ENCODE measurements around the gene SCP2. TPM values are rescaled to one million over a fixed set of nuclear protein-coding genes. Genes with fewer than 3 reads are reported as not detected.

The SCP2 gene
- total RNA-seq, 1 experiment from 2014 or later, result 99.8 TPM

DNA sequence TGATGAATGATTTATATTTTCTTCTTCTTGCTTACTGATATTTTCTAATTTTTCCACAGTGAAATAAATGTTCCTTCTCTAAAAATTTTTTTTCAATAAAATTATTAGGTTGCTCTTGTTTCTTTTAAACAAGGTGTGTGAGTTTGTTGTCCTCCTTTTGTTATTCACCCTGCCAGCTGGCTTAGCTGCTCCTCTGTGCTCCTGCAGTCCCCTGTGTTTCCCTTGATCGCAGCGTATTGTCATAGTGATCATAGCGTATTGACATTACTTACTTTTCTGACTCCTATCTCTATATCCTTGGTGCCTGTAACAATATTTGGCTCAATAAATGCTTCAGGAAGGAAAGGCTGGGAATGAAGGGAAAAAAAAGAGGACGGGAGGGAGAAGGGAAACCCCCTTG lies 110.1 kb downstream of the SCP2 start:
- no peak for DNase-seq (ENCODE audit: low read depth)

DNA sequence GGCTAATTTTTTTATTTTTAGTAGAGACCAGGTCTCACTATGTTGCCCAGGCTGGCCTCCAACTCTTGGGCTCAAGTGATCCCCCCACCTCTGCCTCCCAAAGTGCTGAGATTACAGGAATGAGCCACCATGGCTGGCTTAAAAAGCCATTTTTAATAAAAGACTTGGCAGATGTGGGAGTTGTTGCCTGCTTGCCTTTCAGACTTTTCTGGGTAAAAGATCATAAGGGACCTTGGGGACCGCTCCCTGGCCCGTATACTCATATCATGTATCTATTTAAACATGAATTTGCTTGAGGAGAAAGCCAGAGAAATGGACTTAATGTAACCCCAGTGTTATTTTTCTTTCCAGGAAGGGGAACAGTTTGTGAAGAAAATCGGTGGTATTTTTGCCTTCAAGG lies 111.5 kb downstream of the SCP2 start:
- DNase-seq (ENCODE audit: low read depth), result no peak

DNA sequence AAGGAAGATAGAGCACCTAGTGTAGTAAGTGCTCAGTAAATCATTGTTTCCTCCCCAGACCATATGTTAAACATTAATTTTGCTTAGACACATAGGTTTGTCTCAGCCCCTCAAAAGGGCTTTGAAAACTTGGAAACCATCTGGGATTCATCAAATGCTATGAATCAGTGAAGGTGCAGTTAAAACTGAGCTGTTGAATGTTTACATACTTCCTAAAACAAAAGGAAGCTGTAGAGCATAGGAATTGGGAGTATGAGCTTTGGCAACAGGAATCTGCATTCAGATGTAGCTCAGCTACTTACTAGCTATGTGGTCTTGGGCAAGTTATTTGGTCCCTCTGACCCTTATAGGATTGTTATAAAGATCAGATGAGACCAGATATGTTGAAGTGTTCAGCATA lies 116.2 kb downstream of the SCP2 start:
- no peak for DNase-seq (ENCODE audit: low read depth)

DNA sequence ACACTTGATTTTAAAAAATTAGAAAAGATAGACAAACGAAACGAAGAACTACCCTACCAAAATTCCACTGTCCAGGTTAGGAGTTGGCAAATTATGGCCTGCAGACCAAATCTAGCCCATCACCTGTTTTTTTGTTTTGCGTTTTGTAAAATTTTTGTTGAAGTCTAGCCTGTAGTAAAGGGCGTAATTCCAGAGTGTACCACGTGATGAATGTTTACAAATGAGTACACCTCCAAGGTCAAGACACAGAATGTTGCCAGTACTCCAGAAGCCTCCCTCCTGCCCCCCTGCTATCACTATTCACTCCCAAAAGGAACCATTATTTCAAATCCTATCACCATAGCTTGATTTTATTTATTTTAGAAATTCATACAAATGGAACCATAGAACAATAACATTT lies 117.8 kb downstream of the SCP2 start:
- DNase-seq (ENCODE audit: low read depth), result no peak

GRCh38 chr1:53046930-53047329 lies 119.9 kb downstream of the SCP2 start:
- peak; percentile 87 for DNase-seq (ENCODE audit: low read depth)

DNA sequence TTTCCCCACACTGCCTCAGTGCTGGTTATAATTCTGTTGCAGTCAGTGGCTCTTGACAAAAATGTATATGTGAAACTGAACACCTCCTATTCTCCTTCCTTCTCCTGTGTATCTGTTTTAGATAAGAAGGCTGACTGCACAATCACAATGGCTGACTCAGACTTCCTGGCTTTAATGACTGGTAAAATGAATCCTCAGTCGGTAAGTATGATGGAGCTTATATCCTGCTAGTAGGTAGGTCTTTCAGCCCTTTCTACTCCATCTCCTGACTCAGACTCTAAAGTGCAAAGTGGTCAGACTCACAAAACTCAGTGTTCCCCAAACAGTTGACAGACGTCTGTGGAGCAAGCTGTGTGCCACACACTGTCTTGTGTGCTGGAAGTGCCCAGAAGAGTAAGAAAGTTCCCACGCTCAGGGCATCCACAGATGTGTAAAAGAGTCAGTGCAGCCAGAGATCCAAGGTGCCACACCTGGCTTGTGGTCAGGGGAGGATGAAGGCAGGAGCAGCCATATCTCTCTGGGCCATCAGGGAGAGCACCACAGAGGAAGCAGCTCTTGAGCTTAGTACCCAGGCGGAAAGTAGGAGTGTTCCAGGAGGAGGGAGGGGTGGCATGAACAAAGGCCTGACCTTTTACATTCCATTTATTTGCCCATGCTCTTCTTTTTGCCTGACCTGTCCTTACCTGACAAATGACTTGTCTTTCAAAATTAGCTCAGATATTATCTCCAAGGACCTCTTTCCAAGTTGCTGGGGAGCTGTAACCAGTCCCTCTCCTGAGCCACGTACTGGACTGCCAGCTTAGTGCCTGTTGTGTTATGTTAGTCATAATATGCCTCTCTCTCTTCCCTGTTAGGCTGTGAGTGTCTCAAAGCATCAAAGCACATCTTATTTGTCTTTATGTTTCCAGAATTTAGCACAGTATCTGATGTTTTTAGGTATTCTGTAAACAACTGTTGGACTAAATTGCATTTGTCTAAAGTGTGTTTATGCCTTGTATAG lies 121.0 kb downstream of the SCP2 start:
- DNase-seq (ENCODE audit: low read depth), result peak; percentile 91

- no peak for DNase-seq (ENCODE audit: low read depth)
These were observed 122.0 kb downstream of the SCP2 start for GRCh38 chr1:53048960-53049573.

- peak; percentile 30 for DNase-seq (ENCODE audit: low read depth)
These were observed 122.5 kb downstream of the SCP2 start for GRCh38 chr1:53049574-53049967.

DNA sequence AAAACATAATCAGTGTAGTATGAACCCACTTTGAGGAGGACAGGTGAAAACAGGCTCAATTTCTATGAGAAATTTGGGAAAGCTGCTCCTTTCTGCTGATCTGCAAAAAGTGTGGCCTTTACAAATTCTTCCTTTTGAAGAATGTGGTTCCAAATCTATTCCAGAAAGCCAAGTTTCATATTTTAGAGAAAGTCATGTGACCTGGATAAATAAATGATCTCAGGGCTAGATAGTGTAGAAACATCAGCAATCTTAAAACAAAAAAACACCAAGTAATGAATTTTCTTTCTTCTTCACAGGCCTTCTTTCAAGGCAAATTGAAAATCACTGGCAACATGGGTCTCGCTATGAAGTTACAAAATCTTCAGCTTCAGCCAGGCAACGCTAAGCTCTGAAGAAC lies 123.2 kb downstream of the SCP2 start:
- no peak for DNase-seq (ENCODE audit: low read depth)

- DNase-seq (ENCODE audit: low read depth), result no peak
These were observed 124.6 kb downstream of the SCP2 start for GRCh38 chr1:53051676-53052075.

DNA sequence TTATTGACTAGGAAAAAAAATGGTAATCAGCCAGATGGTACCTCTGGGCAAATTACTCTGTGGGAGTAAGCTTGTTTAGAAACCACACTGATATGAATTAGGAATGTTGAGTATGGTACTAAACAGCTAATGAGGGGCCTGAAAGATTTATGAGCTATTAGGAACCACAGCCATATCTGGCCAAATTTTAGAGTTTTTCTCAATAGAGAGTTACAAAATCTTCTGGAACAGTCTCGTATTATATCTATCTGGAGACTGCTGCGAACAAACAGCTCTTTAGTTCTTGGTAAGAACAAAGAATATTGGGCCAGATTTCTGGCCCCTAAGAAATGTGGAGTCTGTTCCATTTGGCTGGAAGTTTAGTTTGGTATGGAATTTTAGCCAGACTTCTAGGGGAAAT lies 130.1 kb downstream of the SCP2 start:
- DNase-seq (ENCODE audit: low read depth), result no peak

GRCh38 chr1:53060579-53060978 lies 133.5 kb downstream of the SCP2 start:
- no peak for DNase-seq (ENCODE audit: low read depth)

DNA sequence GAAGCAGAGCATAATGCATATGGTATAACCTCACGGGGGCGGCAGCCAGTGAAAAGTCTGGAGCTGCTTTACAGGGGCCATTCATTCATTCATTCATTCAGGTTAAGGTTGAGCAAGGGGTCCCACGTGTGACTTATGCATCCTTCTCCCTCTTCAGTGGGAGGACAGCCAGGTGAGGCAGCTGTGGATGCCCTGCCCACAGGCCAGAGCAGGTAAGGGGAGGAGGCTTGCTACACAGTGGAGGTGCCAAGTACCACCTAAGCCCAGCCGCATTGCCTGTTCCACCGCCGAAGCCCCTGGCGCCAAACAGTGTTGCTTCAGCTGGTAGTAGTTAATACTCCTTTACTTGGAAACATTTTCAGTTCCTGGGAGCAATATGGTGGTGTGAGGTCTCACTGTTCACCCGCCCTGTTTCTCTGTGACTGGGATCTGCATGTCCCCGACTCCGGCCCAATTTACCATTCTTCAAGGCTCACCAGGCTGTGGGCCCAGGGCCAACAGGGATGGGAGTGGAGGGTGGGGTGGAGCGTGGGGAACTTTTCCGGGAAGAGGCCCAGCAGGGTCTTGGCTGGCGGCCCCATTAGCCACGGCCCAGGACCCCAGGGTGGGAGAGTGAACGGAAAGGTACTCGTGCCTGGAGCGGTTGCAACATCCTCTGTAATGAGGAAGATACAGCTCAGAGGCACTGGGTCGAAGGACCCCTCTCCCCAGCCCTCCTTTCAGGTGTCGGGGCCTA lies 134.2 kb downstream of the SCP2 start:
- no peak for DNase-seq (ENCODE audit: low read depth)

GRCh38 chr1:53061859-53062707 lies 135.0 kb downstream of the SCP2 start, which contains the start of gene PODN:
PODN (plus strand) TSS chr1:53062213; CDS start chr1:53069856, 7,643 bp downstream.
- no peak for DNase-seq (ENCODE audit: low read depth)

GRCh38 chr1:53062708-53063591 lies 135.9 kb downstream of the SCP2 start:
- no peak for DNase-seq (ENCODE audit: low read depth)

DNA sequence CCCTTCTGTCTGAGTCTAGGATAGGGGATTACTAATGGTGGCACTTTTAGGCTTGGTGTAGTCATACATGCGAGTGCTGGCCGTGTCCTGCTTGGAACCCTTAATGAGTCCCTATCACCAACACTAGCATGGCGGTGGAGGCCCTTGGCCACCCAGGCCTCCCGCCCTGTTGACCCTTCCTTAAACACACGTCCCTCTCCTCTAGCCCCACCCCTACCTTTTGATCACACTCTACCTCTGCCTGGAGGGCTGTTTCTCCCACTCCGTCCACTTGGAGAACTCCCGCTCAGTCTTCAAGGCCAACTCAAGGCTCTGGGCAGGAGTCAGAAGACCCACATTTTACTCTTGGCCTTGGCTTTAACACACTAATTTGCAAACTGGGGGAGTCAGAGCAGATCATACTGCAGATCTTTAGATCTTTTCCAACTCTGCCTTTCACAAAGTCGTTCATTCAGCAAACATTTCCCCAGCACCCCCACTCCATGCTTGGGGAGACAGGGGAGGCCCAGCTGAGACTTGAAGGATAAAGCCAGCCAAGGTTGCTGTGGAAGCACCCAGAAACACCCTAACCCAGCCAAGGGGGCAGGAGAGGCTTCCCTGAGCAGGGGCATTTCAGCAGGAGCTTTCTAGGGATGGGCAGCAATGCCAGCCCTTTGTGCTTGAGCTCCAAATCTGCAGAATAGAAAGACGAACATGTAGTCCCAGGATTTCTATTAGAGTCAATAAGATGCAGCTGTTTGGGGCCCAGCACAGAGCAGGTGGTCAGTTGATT lies 136.9 kb downstream of the SCP2 start:
- DNase-seq (ENCODE audit: low read depth), result no peak

DNA sequence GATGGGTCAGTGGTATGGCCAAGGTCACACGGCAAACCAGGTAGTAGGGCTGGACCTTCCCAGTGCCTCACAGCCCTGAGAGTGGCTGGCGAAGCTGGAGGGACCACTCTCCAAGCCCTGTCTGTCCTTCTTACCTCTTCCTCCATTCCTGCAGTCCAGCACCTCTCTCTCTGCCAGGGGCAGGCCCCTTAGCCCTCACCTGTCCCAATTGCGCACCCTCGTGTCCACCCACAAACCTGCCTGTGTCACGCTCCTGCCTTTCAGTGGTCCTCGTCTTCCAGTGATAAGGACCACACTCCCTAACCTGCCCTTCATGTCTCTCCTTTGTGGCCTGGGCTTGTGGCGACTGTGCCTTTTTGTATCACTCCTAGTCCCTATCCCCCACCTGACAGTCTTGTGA lies 138.3 kb downstream of the SCP2 start:
- DNase-seq (ENCODE audit: low read depth), result no peak

GRCh38 chr1:53066488-53066887 lies 139.4 kb downstream of the SCP2 start:
- no peak for DNase-seq (ENCODE audit: low read depth)

DNA sequence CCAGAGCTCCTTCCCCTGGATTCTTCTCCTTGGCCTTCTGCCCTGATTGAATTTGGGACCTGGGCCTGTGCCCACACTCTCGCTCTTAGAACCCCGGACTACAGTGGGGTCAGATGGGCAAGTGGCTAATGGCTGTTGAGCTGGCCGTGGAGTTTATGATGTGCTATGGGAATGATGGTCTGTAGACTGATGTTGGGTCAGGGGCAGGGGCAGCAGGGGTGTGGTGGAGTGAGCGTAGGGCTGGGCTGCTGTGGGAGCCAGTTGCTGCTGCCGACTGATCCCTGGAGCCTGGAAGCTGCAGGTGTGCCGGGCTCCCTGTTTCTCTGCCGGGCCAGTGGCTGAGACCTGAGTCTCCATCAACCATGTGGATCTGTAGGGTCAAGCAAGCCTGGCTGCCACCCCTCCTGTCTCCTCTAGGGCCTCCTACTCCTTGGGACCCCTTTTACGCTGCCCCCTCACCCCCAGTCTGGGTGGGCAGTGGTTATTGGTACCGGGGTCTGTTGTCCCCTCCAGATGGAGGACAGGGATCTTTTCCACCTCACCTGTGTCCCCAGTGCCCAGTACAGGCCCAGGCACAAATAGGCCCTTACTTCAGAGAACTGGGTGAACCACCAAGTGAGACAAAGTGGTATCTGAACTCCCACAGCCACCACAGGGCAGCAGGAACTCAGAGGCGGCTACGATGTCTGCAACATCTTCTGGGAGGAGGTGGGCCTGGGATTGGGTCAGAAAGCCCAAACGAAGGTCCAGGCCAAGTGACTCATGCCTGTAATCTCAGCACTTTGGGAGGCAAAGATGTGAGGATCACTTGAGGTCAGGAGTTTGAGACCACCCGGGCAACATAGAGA lies 140.0 kb downstream of the SCP2 start:
- DNase-seq (ENCODE audit: low read depth), result no peak
